Spleen (tissue), 11 donors: ENCODE data around the gene C16orf95. TPM values are rescaled to one million over a fixed set of nuclear protein-coding genes. Genes with fewer than 3 reads are reported as not detected.

ENCODE experiments used
- DNase-seq: peaks from one replicate; pipeline ENCODE4 v3.0.0-alpha.2; 2020
- H3K27ac ChIP-seq, 8 donors: fragments of 200-600 bp; sonication (generic) in 7 of 8; 1 replicate in 4 of 8; 2 replicates in 4 of 8; pipeline versions ENCODE4 v1.5.0 to v1.8.0; 2016 to 2021; ENCODE audit warnings: inconsistent platforms in 4 of 8, mild to moderate bottlenecking in 4 of 8, moderate library complexity in 1 of 8
- H3K27me3 ChIP-seq, 7 donors: fragments of 200-600 bp; sonication (generic) in 6 of 7; replicated peaks in 1 of 7; 1 replicate in 4 of 7; 2 replicates in 3 of 7; pipeline versions ENCODE4 v1.5.0 to v1.8.0; 2016 to 2021; ENCODE audit warnings: inconsistent platforms in 3 of 7, mild to moderate bottlenecking in 1 of 7
- H3K36me3 ChIP-seq, 6 donors: fragments of 200-600 bp; sonication (generic) in 5 of 6; 1 replicate in 4 of 6; 2 replicates in 2 of 6; pipeline versions ENCODE4 v1.5.0 to v1.8.0; 2016 to 2021; ENCODE audit warnings: inconsistent platforms in 2 of 6
- H3K4me1 ChIP-seq, 6 donors: fragments of 200-600 bp; sonication (generic) in 5 of 6; 1 replicate in 3 of 6; 2 replicates in 3 of 6; pipeline versions ENCODE4 v1.5.0 to v1.8.0; 2016 to 2021; ENCODE audit warnings: inconsistent platforms in 3 of 6
- H3K4me3 ChIP-seq, 8 donors: fragments of 200-600 bp; sonication (generic) in 7 of 8; 1 replicate in 4 of 8; 2 replicates in 4 of 8; pipeline versions ENCODE4 v1.5.0 to v1.8.0; 2016 to 2021; ENCODE audit warnings: inconsistent platforms in 4 of 8, mild to moderate bottlenecking in 4 of 8, moderate library complexity in 2 of 8
- H3K9me3 ChIP-seq, 8 donors: fragments of 200-600 bp; sonication (generic) in 7 of 8; 1 replicate in 4 of 8; 2 replicates in 4 of 8; pipeline versions ENCODE4 v1.5.0 to v1.8.0; 2016 to 2021; ENCODE audit warnings: inconsistent platforms in 4 of 8
- CTCF ChIP-seq, 11 experiments: fragments of 200-600 bp in 7 of 11; fragments of 450-650 bp in 4 of 11; sonication (generic) in 4 of 11; IDR thresholded peaks in 8 of 11; conservative IDR thresholded peaks in 3 of 11; 1 replicate in 7 of 11; 2 replicates in 4 of 11; pipeline versions ENCODE4 v1.4.0 to v1.8.0; 2016 to 2021; ENCODE audit warnings: antibody characterized with exemption in 11 of 11, inconsistent platforms in 4 of 11, mild to moderate bottlenecking in 1 of 11
- POLR2A ChIP-seq, 3 donors: fragments of 450-650 bp; IDR thresholded peaks; one replicate each; pipeline ENCODE4 v1.5.1; 2017; ENCODE audit warnings: antibody characterized with exemption in 3 of 3, mild to moderate bottlenecking in 1 of 3
- POLR2AphosphoS5 ChIP-seq, 3 donors: sonication (generic); formaldehyde crosslinking; IDR thresholded peaks; one replicate each; pipeline ENCODE4 v1.5.1; 2017; ENCODE audit warnings: antibody characterized with exemption in 3 of 3
- WGBS, 5 donors: extraction: QIAGEN DNeasy Blood & Tissue Kit in 3 of 5; methylation state at CpG; one replicate each; pipeline versions ENCODE4 v1.1.5 to v1.1.7; 2013 to 2018; 5-methylcytosine and 5-hydroxymethylcytosine counted together
- intact Hi-C: fragments of 100-400 bp; cut with DNase I; formaldehyde crosslinking; loops from one replicate; pipeline ENCODE4 v1.15.0; 2023; ENCODE audit warnings: low total_unique reads
- polyA plus RNA-seq, 3 donors: library from polyadenylated mRNA; stranded (reverse); fragments of 200-250 nt; gene quantifications; one replicate each; pipeline ENCODE4 v1.2.1, GENCODE V29; 2013
- total RNA-seq, 7 donors: library from RNA; depleted of rRNA in 3 of 7; stranded (reverse); fragments of >200 nt in 3 of 7; fragmentation: NEBNext Ultra II Directional in 4 of 7; extraction: Animal tissue kit (Norgen Biotek cat#: 25700) in 4 of 7; gene quantifications; one replicate each; pipeline versions ENCODE4 v1.1.0 to v1.2.1, GENCODE V29; 2016 to 2021
- donor health status: healthy with polysubstance abuse.
- donor health status: DM: no; HTN: no; CAD: no; lungs with moderate emphysema.
- donor health status: DM: no; HTN: no; CAD: no.
- donor health status: Bipolar disorder and iron deficiency.
- donor health status: healthy.
- donor health status: DM: no; HTN: no; CAD: no.
- donor health status: DM: yes; HTN: yes; CAD: no.

The C16orf95 gene
- total and polyA plus RNA-seq, 10 donors = 1.0 to 2.9 (median 2.1) TPM; not detected in 2

- 86 to 93% (median 89%) methylated on average over 5 to 9 of the region's 9 CpGs for WGBS, 5 donors
- intact Hi-C loops = no loop called here
- no peak for TF ChIP-seq POLR2A (IDR thresholded peaks at IDR 0.05)
- TF ChIP-seq POLR2AphosphoS5 (IDR thresholded peaks at IDR 0.05) = no peak
- TF ChIP-seq CTCF (IDR thresholded peaks at IDR 0.05 in 8 of 11, conservative IDR thresholded peaks at IDR 0.05 in 3 of 11) = no peak
- no peaks in the 10 kb centered on the region for H3K27me3 ChIP-seq
- no peak overlapping the region for H3K4me3 ChIP-seq
- H3K4me1 ChIP-seq = peaks cover 10 to 27% (median 16%) of the 10 kb centered on the region in 6 donors
- no peak overlapping the region for H3K27ac ChIP-seq
- peaks cover 0 to 5% (median 0%) of the 10 kb centered on the region in 6 donors for H3K36me3 ChIP-seq
- peak; percentile 65 for DNase-seq
- no peaks in the 10 kb centered on the region for H3K9me3 ChIP-seq
Measured at GRCh38 chr16:87322360-87322759, 5.2 kb upstream of the C16orf95 start.

- 87 to 89% (median 88%) methylated on average over 20 of the region's 20 CpGs for WGBS, 5 donors
- peaks cover 10 to 30% (median 17%) of the 10 kb centered on the region in 6 donors for H3K4me1 ChIP-seq
- H3K4me3 ChIP-seq = no peak overlapping the region
- H3K27me3 ChIP-seq = no peaks in the 10 kb centered on the region
- H3K27ac ChIP-seq = no peak overlapping the region
- TF ChIP-seq POLR2AphosphoS5 (IDR thresholded peaks at IDR 0.05) (no peak), CTCF (IDR thresholded peaks at IDR 0.05 in 8 of 11, conservative IDR thresholded peaks at IDR 0.05 in 3 of 11) (no peak), POLR2A (IDR thresholded peaks at IDR 0.05) (no peak)
- no peaks in the 10 kb centered on the region for H3K9me3 ChIP-seq
- intact Hi-C loops = no loop called here
- peak; percentile 59 for DNase-seq
- H3K36me3 ChIP-seq = no peaks in the 10 kb centered on the region
Measured at GRCh38 chr16:87321336-87322107, 4.3 kb upstream of the C16orf95 start.

- Histone ChIP-seq H3K27me3 (no peaks in the 10 kb centered on the region), H3K4me1 (peaks cover 10 to 36% (median 18%) of the 10 kb centered on the region in 6 donors), H3K27ac (no peak overlapping the region), H3K4me3 (no peak overlapping the region), H3K9me3 (no peaks in the 10 kb centered on the region), H3K36me3 (no peaks in the 10 kb centered on the region)
- intact Hi-C loops = no loop called here
- 84 to 89% (median 87%) methylated on average over 12 of the region's 12 CpGs for WGBS, 5 donors
- DNase-seq = peak; percentile 31
- TF ChIP-seq POLR2A (IDR thresholded peaks at IDR 0.05) = no peak
- TF ChIP-seq CTCF (IDR thresholded peaks at IDR 0.05 in 8 of 11, conservative IDR thresholded peaks at IDR 0.05 in 3 of 11) = no peak
- no peak for TF ChIP-seq POLR2AphosphoS5 (IDR thresholded peaks at IDR 0.05)
Measured at GRCh38 chr16:87320510-87321227, 3.5 kb upstream of the C16orf95 start.

- TF ChIP-seq POLR2A (IDR thresholded peaks at IDR 0.05) (no peak), CTCF (IDR thresholded peaks at IDR 0.05 in 8 of 11, conservative IDR thresholded peaks at IDR 0.05 in 3 of 11) (no peak), POLR2AphosphoS5 (IDR thresholded peaks at IDR 0.05) (peak; percentile 23 to 58 (median 29))
- no peaks in the 10 kb centered on the region for H3K36me3 ChIP-seq
- peaks cover 10 to 30% (median 17%) of the 10 kb centered on the region in 6 donors for H3K4me1 ChIP-seq
- H3K27me3 ChIP-seq = no peaks in the 10 kb centered on the region
- H3K4me3 ChIP-seq = no peak overlapping the region
- peak; percentile 73 for DNase-seq
- WGBS, 5 donors = 71 to 98% (median 80%) methylated on average over 5 to 7 of the region's 7 CpGs
- peak overlapping the region in 2 of 8 donors; percentile 16 to 21 for H3K27ac ChIP-seq
- intact Hi-C loops = loop anchor here (5.0 kb wide), 1 partner anchor 62 kb away; the partner anchor contains the start of gene FBXO31
- no peaks in the 10 kb centered on the region for H3K9me3 ChIP-seq
Measured at GRCh38 chr16:87319997-87320491, 2.9 kb upstream of the C16orf95 start.
